ENCODE results near the gene PTGS1. TPM values are rescaled to one million over a fixed set of nuclear protein-coding genes. Genes with fewer than 3 reads are reported as not detected.

PTGS1 gene
- total and polyA plus RNA-seq, 9 of the 15 experiments (the other 6 are each of a cell fraction or from before 2014, with no cell fraction given) = 3.4 to 12.9 (median 5.3) TPM

DNA sequence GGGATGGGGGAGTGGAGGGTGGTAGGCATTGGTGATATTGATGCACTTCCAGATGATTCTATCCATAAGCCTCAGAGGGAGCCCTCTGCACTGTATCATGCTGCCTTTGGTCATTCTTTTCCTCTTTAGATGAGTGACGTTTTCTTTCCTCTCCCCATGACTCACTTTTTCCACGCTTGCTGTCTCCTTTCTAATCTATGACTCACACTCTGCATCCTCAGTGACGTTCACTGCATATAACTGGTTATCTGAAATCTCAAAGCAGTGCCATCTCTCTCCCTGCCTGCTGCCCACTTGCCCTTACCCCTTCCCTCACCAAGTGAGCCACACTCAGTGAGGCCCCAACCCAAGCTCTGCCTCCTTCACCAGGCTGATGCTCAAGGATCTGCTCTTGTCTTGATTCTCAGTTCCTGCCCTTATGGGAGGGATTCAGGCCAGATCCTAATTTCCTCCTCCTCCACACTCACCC, 31.6 kb downstream of the PTGS1 start (continued):
- TF ChIP-seq, protein P1, sequence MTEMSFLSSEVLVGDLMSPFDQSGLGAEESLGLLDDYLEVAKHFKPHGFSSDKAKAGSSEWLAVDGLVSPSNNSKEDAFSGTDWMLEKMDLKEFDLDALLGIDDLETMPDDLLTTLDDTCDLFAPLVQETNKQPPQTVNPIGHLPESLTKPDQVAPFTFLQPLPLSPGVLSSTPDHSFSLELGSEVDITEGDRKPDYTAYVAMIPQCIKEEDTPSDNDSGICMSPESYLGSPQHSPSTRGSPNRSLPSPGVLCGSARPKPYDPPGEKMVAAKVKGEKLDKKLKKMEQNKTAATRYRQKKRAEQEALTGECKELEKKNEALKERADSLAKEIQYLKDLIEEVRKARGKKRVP (CRISPR knock-in tag; IDR thresholded peaks at IDR 0.05) = no peak
- TF ChIP-seq XRCC3 (IDR thresholded peaks at IDR 0.05) (no peak), ZNF589 (CRISPR knock-in tag; IDR thresholded peaks at IDR 0.05; ENCODE audit: low read depth) (no peak), DNMT1 (IDR thresholded peaks at IDR 0.05) (no peak), GTF2E2 (tag; IDR thresholded peaks at IDR 0.05) (no peak), ZNF75A (CRISPR knock-in tag; IDR thresholded peaks at IDR 0.05) (no peak), POLR2H (tag; IDR thresholded peaks at IDR 0.05; ENCODE audit: low read depth) (no peak), BDP1 (IDR thresholded peaks at IDR 0.05; ENCODE audit: insufficient read depth, insufficient read length) (no peak), KLF10 (CRISPR knock-in tag; IDR thresholded peaks at IDR 0.05) (no peak), SP2 (IDR thresholded peaks at IDR 0.05; ENCODE audit: extremely low read depth, low read depth, low read length, poor library complexity, severe bottlenecking) (no peak), POLR2A (conservative IDR thresholded peaks at IDR 0.05) (no peak), ATF7 (IDR thresholded peaks at IDR 0.05) (peak; percentile 97), SMARCA4 (IDR thresholded peaks at IDR 0.05) (peak; percentile 99), NFRKB (IDR thresholded peaks at IDR 0.05; ENCODE audit: low read depth) (no peak), NEUROD1 (IDR thresholded peaks at IDR 0.05; ENCODE audit: borderline replicate concordance, low read depth, low read length, partially characterized antibody) (peak; percentile 59), CBFA2T2 (conservative IDR thresholded peaks at IDR 0.05) (peak; percentile 57), NFATC3 (IDR thresholded peaks at IDR 0.05) (peak; percentile 99), ZNF174 (CRISPR knock-in tag; IDR thresholded peaks at IDR 0.05) (no peak), HCFC1 (IDR thresholded peaks at IDR 0.05; ENCODE audit: low read depth, low read length) (no peak), MAFG (tag; conservative IDR thresholded peaks at IDR 0.05) (no peak), TOE1 (IDR thresholded peaks at IDR 0.05; ENCODE audit: borderline replicate concordance) (no peak), TOE1 (CRISPR knock-in tag; IDR thresholded peaks at IDR 0.05; ENCODE audit: borderline replicate concordance, low read depth) (no peak)
- TF ChIP-seq, protein P2, sequence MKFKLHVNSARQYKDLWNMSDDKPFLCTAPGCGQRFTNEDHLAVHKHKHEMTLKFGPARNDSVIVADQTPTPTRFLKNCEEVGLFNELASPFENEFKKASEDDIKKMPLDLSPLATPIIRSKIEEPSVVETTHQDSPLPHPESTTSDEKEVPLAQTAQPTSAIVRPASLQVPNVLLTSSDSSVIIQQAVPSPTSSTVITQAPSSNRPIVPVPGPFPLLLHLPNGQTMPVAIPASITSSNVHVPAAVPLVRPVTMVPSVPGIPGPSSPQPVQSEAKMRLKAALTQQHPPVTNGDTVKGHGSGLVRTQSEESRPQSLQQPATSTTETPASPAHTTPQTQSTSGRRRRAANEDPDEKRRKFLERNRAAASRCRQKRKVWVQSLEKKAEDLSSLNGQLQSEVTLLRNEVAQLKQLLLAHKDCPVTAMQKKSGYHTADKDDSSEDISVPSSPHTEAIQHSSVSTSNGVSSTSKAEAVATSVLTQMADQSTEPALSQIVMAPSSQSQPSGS (CRISPR knock-in tag; IDR thresholded peaks at IDR 0.05) = 0 out of 2 replicates have a peak, but pooled peaks have one; percentile 56
- TF ChIP-seq, protein P3, sequence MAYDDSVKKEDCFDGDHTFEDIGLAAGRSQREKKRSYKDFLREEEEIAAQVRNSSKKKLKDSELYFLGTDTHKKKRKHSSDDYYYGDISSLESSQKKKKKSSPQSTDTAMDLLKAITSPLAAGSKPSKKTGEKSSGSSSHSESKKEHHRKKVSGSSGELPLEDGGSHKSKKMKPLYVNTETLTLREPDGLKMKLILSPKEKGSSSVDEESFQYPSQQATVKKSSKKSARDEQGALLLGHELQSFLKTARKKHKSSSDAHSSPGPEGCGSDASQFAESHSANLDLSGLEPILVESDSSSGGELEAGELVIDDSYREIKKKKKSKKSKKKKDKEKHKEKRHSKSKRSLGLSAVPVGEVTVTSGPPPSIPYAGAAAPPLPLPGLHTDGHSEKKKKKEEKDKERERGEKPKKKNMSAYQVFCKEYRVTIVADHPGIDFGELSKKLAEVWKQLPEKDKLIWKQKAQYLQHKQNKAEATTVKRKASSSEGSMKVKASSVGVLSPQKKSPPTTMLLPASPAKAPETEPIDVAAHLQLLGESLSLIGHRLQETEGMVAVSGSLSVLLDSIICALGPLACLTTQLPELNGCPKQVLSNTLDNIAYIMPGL (CRISPR knock-in tag; IDR thresholded peaks at IDR 0.05) = no peak
- TF ChIP-seq, protein P4, sequence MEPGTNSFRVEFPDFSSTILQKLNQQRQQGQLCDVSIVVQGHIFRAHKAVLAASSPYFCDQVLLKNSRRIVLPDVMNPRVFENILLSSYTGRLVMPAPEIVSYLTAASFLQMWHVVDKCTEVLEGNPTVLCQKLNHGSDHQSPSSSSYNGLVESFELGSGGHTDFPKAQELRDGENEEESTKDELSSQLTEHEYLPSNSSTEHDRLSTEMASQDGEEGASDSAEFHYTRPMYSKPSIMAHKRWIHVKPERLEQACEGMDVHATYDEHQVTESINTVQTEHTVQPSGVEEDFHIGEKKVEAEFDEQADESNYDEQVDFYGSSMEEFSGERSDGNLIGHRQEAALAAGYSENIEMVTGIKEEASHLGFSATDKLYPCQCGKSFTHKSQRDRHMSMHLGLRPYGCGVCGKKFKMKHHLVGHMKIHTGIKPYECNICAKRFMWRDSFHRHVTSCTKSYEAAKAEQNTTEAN (CRISPR knock-in tag; IDR thresholded peaks at IDR 0.05) = no peak
- TF ChIP-seq, protein P5, sequence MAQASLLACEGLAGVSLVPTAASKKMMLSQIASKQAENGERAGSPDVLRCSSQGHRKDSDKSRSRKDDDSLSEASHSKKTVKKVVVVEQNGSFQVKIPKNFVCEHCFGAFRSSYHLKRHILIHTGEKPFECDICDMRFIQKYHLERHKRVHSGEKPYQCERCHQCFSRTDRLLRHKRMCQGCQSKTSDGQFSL (CRISPR knock-in tag; IDR thresholded peaks at IDR 0.05) = no peak
- TF ChIP-seq, protein P5 (tag; IDR thresholded peaks at IDR 0.05) = no peak
